K562 (cell line): ENCODE measurements around the gene MAP10. TPM values are rescaled to one million over a fixed set of nuclear protein-coding genes. Genes with fewer than 3 reads are reported as not detected.

Experiments
- ARID1B ChIP-seq: fragments of 450-650 bp; IDR thresholded peaks from 2 replicates; pipeline ENCODE4 v1.6.1; 2016; ENCODE audit warnings: antibody characterized with exemption, mild to moderate bottlenecking, inconsistent platforms
- CC2D1A ChIP-seq: fragments of 450-650 bp; IDR thresholded peaks from 2 replicates; pipeline ENCODE4 v1.6.1; 2017; ENCODE audit warnings: mild to moderate bottlenecking
- CHD7 ChIP-seq: fragments of 200-600 bp; sonication (generic); IDR thresholded peaks from one replicate; pipeline ENCODE4 v1.6.1; 2012; ENCODE audit warnings: mild to moderate bottlenecking, low read depth, low read length, inconsistent platforms
- CREBBP ChIP-seq: IDR thresholded peaks from one replicate; pipeline ENCODE4 v1.6.1; 2012; ENCODE audit warnings: low read depth, mild to moderate bottlenecking, control low read depth, inconsistent platforms, low read length
- FOXA3 ChIP-seq, 2 experiments: fragments of 450-650 bp in 1 of 2; sonication (generic) in 1 of 2; formaldehyde crosslinking; IDR thresholded peaks in 1 of 2; conservative IDR thresholded peaks in 1 of 2; 2 replicates each; pipeline versions ENCODE4 v1.4.0 to v1.8.0; 2020 to 2022; ENCODE audit warnings: mild to moderate bottlenecking in 2 of 2, missing genetic modification reagents in 1 of 2
- GATAD2A ChIP-seq: fragments of 450-650 bp; IDR thresholded peaks from 2 replicates; pipeline ENCODE4 v1.6.1; 2017
- HIVEP1 ChIP-seq: fragments of 250-450 bp; sonication (Bioruptor Pico); IDR thresholded peaks from 2 replicates; pipeline ENCODE4 v1.4.0; 2020; ENCODE audit warnings: mild to moderate bottlenecking
- HMGN3 ChIP-seq: IDR thresholded peaks from 2 replicates; pipeline ENCODE4 v1.6.1; 2011; ENCODE audit warnings: borderline replicate concordance, low read depth, mild to moderate bottlenecking, mixed read lengths, low read length; ENCODE audit not compliant: insufficient read length; ENCODE audit errors: extremely low read depth
- KLF16 ChIP-seq: IDR thresholded peaks from 2 replicates; pipeline ENCODE4 v1.6.1; 2016; ENCODE audit warnings: antibody characterized with exemption
- MAFG ChIP-seq: fragments of 450-650 bp; conservative IDR thresholded peaks from 2 replicates; pipeline ENCODE4 v1.6.1; 2016; ENCODE audit warnings: missing genetic modification characterization, missing compliant biosample characterization
- SMAD3 ChIP-seq: fragments of 450-650 bp; formaldehyde crosslinking; conservative IDR thresholded peaks from 2 replicates; pipeline ENCODE4 v1.4.0; 2020; ENCODE audit warnings: mild to moderate bottlenecking
- SMC3 ChIP-seq: conservative IDR thresholded peaks from 2 replicates; pipeline ENCODE4 v1.6.1; 2011; ENCODE audit warnings: low read depth, low read length, improper control_type of control experiment; ENCODE audit not compliant: insufficient read depth
- TARDBP ChIP-seq: fragments of 450-650 bp; IDR thresholded peaks from 2 replicates; pipeline ENCODE4 v1.6.1; 2016
- TCF7L2 ChIP-seq: fragments of 150-350 bp; IDR thresholded peaks from 2 replicates; pipeline ENCODE4 v1.6.1; 2016; ENCODE audit warnings: low read depth, mild to moderate bottlenecking, low read length, moderate library complexity
- ZFPM2 ChIP-seq: fragments of 250-450 bp; sonication (Bioruptor Pico); IDR thresholded peaks from 2 replicates; pipeline ENCODE4 v1.5.1; 2022; ENCODE audit warnings: mild to moderate bottlenecking
- ZNF354B ChIP-seq: fragments of 250-450 bp; sonication (Bioruptor Pico); IDR thresholded peaks from 2 replicates; pipeline ENCODE4 v1.4.0; 2020
- ZNF778 ChIP-seq: fragments of 450-650 bp; formaldehyde crosslinking; IDR thresholded peaks from 2 replicates; pipeline ENCODE4 v1.4.0; 2020; ENCODE audit warnings: mild to moderate bottlenecking, moderate library complexity
- polyA plus RNA-seq, 8 experiments: library from polyadenylated mRNA; depleted of rRNA in 4 of 8; stranded (reverse) in 5 of 8; unstranded in 3 of 8; fragments of >200 nt; fragmentation: Nextera tagmentation in 2 of 8; fragmentation: Illumina TruSeq in 1 of 8; extraction: Ambion mirVana in 2 of 8; extraction: Trizol in 1 of 8; gene quantifications; 2 replicates each; pipeline versions ENCODE4 v1.2.1 to v1.2.3, GENCODE V29; 2011 to 2014; ENCODE audit warnings: inconsistent platforms in 1 of 8, missing spikeins in 1 of 8
- total RNA-seq, 7 experiments: library from RNA; depleted of rRNA in 6 of 7; stranded (reverse); fragments of >200 nt in 6 of 7; fragmentation: Illumina TruSeq in 2 of 7; extraction: Trizol in 2 of 7; gene quantifications; 2 replicates each; pipeline versions ENCODE4 v1.2.1 to v1.2.3, GENCODE V29; 2011 to 2021; ENCODE audit warnings: low replicate concordance in 1 of 7

The MAP10 gene
- total and polyA plus RNA-seq, 9 of the 15 experiments (the other 6 are each of a cell fraction or from before 2014, with no cell fraction given) = 0.11 to 0.98 (median 0.69) TPM

DNA sequence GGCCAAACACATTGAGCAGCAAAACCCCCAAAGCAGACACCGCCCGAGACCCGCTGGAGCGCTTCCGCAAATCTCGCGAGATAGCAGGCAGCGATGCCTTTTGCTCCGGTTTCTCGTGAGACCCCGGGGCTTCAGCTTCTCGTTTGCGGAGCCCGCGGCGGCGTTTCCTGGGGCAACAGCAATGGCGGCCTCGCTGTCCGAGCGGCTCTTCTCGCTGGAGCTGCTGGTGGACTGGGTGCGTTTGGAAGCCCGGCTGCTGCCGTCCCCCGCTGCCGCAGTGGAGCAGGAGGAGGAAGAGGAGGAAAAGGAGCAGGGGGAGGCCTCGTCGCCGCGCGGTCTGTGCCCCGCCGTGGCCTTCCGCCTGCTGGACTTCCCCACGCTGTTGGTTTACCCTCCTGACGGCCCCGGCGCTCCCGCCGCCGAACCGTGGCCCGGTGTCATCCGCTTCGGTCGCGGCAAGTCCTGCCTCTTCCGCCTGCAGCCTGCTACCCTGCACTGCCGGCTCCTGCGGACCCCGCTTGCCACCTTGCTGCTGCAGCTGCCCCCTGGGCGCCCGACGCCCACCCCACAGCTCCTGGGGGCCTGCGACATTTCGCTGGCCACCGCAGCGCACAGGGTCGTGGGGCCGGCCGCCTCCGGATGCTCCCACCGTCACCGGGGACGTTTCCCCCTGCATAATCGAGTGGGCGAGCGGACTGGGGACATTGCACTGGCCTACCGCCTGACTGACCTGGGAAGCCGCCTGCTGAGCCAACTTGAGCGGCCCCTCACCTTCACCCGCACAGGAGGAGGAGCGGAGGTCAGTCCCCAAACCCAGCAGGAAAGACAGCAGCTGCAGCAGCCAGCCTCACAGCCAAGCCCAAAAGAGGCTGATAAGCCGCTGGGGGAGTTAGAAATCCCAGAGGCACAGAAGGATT is at the start of gene MAP10 (continued):
- TF ChIP-seq CHD7 = no peak
- no peak for TF ChIP-seq ARID1B
- no peak for TF ChIP-seq SMAD3 (CRISPR knock-in tag)
- TF ChIP-seq MAFG (tag) = no peak
- TF ChIP-seq FOXA3 (CRISPR knock-in tag; conservative IDR thresholded peaks at IDR 0.05 in 1 of 2, IDR thresholded peaks at IDR 0.05 in 1 of 2) = no peak
- no peak for TF ChIP-seq TCF7L2
- no peak for TF ChIP-seq ZNF354B (CRISPR knock-in tag)
- TF ChIP-seq CREBBP = no peak
- TF ChIP-seq KLF16 = no peak
- TF ChIP-seq HMGN3 = no peak
- TF ChIP-seq HIVEP1 = no peak
- TF ChIP-seq GATAD2A = no peak
- no peak for TF ChIP-seq ZNF778
- TF ChIP-seq CC2D1A = no peak
- TF ChIP-seq ZFPM2 (CRISPR knock-in tag) = no peak
- no peak for TF ChIP-seq SMC3
- TF ChIP-seq TARDBP = no peak
